ENCODE results near the gene CDC14B.
"Not testable (repeated sequence)": the region's sequence is repeated elsewhere in the genome, so short reads cannot be mapped to it uniquely, and the experiment has no call there.

The CDC14B gene

DNA sequence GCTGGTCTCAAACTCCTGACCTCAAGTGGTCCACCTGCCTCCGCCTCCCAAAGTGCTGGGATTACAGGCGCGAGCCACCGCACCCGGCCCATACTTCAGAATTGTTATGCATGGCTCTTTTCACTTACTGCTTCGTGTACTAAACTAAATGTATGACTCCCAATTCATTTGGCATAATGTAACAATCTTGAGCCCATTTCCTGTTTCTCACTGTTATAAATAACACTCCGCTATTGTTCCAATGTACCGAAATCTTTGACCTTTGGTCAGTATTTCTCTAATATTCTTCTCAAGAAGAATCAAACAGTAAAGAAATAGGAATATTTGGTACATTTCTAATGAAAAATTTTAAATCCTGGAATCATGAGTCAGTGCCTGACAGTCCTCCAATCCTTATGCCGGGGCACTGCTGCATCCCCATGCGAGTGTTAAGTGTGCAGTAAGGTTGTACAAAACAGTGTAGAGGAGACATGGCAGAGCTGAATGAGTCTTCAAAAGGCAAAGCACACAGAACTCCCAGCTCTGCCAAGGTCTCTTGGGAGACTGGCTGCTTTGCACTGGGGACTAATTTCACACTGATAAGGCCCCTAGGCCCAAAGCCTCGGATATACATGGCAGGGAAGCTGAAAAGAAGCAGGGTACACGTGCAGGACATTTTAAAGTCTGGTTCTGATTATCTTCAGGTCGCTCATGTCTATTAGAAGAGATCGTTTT lies 111.3 kb downstream of the CDC14B start:
- Histone ChIP-seq H3K9ac (ENCODE audit: low read depth, low read length) (no peak overlapping the region), H3K4me2 (ENCODE audit: low read length) (no peak overlapping the region), H3K4me1 (ENCODE audit: control insufficient read depth, insufficient read depth, low read length) (no peaks in the 10 kb centered on the region), H3K27me3 (ENCODE audit: control insufficient read depth, insufficient read depth, low read length) (no peaks in the 10 kb centered on the region), H3K9me3 (replicated peaks; ENCODE audit: low read length) (no peaks in the 10 kb centered on the region), H3K36me3 (ENCODE audit: insufficient read depth, low read length) (no peaks in the 10 kb centered on the region), H3K4me3 (ENCODE audit: low read length) (no peak overlapping the region)

DNA sequence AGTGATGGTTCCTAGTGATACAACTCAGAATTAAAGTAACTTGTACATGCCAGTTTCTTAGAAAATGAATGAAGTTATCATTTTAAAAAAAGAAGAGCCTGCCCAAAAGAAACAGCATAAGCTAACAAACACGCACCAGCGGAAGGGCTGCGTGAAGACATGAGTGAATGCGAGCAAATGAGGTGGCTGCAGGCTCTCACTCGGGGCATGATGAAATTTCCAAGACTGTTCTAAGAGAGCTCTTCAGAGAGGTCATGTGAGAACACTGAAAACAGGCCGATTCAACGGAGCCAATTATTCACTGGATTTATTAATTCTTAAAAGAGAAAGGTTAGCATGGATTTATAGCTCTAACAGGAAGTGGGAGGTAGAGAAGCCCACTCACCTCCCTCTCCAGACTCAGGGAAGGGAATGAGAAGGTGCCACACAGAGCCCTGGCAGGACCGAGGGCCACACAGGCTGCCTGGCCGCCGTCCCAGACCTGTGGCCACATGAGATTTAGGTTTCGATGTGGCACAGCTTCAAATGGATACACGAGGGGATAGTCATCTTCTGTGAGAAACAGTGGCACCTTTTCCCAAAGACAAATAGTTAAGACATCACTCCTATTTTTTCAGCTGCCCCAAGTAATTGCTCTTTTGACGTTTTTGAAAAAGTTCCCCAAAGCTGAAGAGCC lies 114.2 kb downstream of the CDC14B start:
- Histone ChIP-seq H3K36me3 (ENCODE audit: insufficient read depth, low read length) (no peaks in the 10 kb centered on the region), H3K4me3 (ENCODE audit: low read length) (no peak overlapping the region), H3K4me1 (ENCODE audit: control insufficient read depth, insufficient read depth, low read length) (no peaks in the 10 kb centered on the region), H3K27me3 (ENCODE audit: control insufficient read depth, insufficient read depth, low read length) (no peaks in the 10 kb centered on the region), H3K9ac (ENCODE audit: low read depth, low read length) (no peak overlapping the region), H3K4me2 (ENCODE audit: low read length) (no peak overlapping the region), H3K9me3 (replicated peaks; ENCODE audit: low read length) (no peaks in the 10 kb centered on the region)

DNA sequence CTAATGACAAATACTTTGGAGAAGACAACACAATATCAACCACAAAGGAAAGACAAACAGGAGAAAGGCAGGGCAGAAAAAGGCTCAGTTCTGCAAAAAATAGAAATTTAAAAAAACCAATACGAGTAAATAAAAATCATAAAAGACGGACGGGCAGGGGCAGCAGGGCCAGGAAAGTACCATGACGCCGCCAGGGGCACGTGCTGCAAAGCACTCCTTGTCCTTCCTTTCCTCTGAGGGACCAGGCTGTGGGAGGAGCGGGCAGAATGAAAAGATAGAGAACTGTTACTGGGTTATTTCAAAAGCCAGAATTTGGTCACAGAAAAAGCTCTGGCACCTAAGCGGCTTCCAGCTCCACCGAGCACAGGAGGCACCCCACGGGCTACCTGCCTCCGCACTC lies 115.7 kb downstream of the CDC14B start:
- H3K4me1 ChIP-seq (ENCODE audit: control insufficient read depth, insufficient read depth, low read length) = no peaks in the 10 kb centered on the region
- H3K4me3 ChIP-seq (ENCODE audit: low read length) = no peak overlapping the region
- H3K27me3 ChIP-seq (ENCODE audit: control insufficient read depth, insufficient read depth, low read length) = no peaks in the 10 kb centered on the region
- no peaks in the 10 kb centered on the region for H3K36me3 ChIP-seq (ENCODE audit: insufficient read depth, low read length)
- H3K9ac ChIP-seq (ENCODE audit: low read depth, low read length) = no peak overlapping the region
- H3K4me2 ChIP-seq (ENCODE audit: low read length) = no peak overlapping the region
- no peaks in the 10 kb centered on the region for H3K9me3 ChIP-seq (replicated peaks; ENCODE audit: low read length)

DNA sequence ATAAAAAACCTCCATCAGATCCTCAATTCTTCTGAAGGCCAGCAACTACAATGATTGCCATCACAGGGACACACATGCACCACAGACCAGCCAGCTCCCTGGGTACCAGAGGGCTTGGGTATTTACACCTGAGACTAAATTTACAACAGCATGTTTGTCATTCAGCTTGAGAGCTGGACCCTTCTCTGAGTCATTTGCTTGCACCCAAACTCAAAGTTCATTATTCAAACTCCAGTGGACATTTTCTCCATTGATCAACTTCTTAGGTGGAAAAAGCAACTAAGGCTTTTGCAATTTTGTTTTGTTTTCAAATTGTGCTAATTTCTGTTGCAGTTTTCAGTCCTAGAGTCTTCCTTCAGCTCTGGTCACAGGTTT lies 116.3 kb downstream of the CDC14B start:
- H3K9me3 ChIP-seq (replicated peaks; ENCODE audit: low read length); H3K27me3 ChIP-seq (ENCODE audit: control insufficient read depth, insufficient read depth, low read length); H3K4me1 ChIP-seq (ENCODE audit: control insufficient read depth, insufficient read depth, low read length); H3K36me3 ChIP-seq (ENCODE audit: insufficient read depth, low read length); H3K4me3 ChIP-seq (ENCODE audit: low read length); H3K9ac ChIP-seq (ENCODE audit: low read depth, low read length); H3K4me2 ChIP-seq (ENCODE audit: low read length): not testable (repeated sequence)

DNA sequence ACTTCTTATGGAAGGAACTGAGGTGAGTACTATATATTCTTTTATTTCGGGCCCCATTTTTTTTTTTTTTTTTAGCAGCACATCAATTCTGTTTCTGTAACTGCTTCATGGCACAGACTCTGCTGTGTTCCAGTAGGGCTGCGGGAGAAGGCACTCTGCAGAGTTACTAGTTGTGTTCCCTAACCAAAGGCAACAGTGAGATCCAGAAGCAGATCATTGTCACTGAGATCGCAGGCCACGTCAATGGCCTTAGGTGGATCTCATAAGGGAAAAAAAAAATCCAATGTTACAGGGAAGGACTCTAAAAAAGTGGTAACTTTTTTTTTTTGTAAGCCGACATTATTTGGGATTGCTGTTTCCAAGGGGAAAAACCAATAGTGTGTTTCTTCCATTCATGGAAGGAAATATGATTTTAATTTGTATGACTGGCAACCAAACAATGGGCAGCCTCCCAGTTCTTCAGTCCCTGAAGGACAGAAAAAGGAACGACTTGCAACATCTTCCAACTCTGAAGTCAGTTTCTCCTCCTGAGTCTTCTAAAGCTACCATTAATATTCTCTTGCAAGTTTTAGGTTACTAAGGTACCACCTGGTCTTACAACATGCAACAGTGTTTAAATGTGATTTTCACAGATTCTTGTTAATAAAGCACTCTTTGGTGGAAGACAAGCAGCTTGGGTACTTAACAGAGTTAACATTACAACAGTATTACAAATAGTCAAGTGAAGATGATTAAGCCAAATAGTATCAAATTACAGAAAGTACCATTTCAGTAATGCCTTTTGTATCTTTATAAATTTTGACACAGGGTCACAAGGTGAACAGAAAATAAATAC lies 116.9 kb downstream of the CDC14B start:
- no peak overlapping the region for H3K4me2 ChIP-seq (ENCODE audit: low read length)
- H3K9me3 ChIP-seq (replicated peaks; ENCODE audit: low read length) = no peaks in the 10 kb centered on the region
- H3K36me3 ChIP-seq (ENCODE audit: insufficient read depth, low read length) = no peaks in the 10 kb centered on the region
- H3K27me3 ChIP-seq (ENCODE audit: control insufficient read depth, insufficient read depth, low read length) = no peaks in the 10 kb centered on the region
- H3K4me3 ChIP-seq (ENCODE audit: low read length) = no peak overlapping the region
- H3K9ac ChIP-seq (ENCODE audit: low read depth, low read length) = no peak overlapping the region
- H3K4me1 ChIP-seq (ENCODE audit: control insufficient read depth, insufficient read depth, low read length) = no peaks in the 10 kb centered on the region

DNA sequence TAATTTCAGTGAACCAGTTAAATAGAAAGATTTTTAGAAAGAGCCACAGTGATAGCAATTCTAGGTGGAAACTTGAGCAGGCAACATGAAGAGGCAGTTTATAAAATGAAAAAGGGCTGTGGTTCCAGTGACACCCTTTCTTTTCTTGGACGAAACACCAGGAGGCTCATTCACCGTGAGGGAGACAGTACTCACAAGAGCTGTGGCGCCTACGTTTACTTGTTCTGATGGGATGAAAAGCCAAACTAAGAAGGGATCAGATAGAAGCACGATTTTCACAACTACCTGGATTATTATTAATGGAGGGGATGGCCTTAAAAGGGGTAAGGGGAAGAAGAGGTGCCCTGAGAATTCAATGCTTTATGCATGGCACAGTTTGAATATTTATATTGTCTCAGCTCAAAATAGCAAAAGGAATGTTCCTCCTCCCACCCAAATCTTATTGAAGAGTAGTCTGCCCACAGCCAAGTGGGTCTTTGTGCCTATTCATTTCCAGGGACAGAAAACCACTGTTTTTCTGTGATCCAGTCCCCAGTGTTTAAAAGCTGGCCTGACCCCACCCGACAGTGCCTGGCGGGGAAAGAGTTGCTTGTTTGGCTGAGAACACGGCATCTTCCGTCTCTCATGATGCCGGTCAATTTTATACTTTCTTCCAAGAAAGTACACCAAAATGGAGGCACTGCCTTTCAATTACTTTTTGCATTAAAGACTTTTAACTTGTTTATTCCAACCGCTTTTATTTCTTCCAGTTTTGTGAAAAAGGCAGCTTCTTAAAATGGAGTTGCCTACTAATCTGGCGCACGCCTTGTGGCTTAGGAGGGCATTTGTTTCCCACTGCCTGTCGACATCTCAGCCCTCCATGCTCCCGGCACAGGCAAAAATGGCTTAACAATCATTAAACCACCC lies 117.8 kb downstream of the CDC14B start:
- Histone ChIP-seq H3K4me1 (ENCODE audit: control insufficient read depth, insufficient read depth, low read length) (no peaks in the 10 kb centered on the region), H3K4me2 (ENCODE audit: low read length) (no peak overlapping the region), H3K27me3 (ENCODE audit: control insufficient read depth, insufficient read depth, low read length) (no peaks in the 10 kb centered on the region), H3K36me3 (ENCODE audit: insufficient read depth, low read length) (no peaks in the 10 kb centered on the region), H3K4me3 (ENCODE audit: low read length) (no peak overlapping the region), H3K9me3 (replicated peaks; ENCODE audit: low read length) (no peaks in the 10 kb centered on the region), H3K9ac (ENCODE audit: low read depth, low read length) (no peak overlapping the region)

DNA sequence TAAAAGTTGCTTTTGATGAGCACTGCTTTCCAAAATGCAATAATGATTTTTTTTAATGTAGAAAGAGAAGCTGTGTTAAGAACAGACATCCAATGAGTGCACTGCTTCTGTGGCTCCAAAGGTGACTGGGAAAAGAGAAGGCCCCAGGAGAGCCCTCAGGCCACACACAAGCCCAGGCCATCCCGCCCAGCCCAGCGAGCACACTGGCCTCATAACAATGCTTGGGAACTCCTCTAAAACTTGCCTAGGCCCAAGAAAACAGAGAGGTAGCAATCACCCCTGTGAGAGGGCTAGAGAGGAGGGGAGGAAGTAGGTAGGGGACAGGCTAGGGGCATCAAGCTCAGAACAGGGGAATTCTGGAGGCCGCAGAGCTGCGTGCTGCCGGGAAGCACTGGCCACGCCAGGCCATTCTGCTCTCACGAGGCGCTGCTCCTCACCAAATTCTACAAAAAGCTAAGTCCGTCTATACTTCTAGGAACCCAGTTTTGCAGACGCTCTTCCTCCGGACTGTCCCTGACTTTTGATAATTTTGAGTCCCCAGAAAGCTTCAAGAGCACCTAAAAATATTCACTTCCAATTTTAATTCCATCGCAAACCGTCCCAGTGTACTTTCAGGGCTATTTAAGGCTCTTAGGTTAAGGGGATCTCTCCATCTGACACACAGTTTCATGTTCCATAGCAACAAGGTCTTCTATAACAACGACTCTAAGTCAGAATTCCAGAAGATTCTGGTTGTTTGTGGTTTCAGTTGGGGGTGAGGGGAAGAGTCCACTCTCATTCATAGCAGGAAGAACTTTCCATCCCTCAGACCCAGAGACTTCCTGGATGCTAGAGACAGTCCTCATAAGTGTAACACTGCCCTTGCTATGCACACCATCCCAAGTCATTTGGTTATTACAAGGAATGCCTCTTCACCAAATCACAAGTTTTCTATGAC lies 118.7 kb downstream of the CDC14B start:
- Histone ChIP-seq H3K4me2 (ENCODE audit: low read length) (no peak overlapping the region), H3K9ac (ENCODE audit: low read depth, low read length) (no peak overlapping the region), H3K9me3 (replicated peaks; ENCODE audit: low read length) (no peaks in the 10 kb centered on the region), H3K4me3 (ENCODE audit: low read length) (no peak overlapping the region), H3K27me3 (ENCODE audit: control insufficient read depth, insufficient read depth, low read length) (no peaks in the 10 kb centered on the region), H3K4me1 (ENCODE audit: control insufficient read depth, insufficient read depth, low read length) (no peaks in the 10 kb centered on the region), H3K36me3 (ENCODE audit: insufficient read depth, low read length) (peaks cover 2% of the 10 kb centered on the region)

DNA sequence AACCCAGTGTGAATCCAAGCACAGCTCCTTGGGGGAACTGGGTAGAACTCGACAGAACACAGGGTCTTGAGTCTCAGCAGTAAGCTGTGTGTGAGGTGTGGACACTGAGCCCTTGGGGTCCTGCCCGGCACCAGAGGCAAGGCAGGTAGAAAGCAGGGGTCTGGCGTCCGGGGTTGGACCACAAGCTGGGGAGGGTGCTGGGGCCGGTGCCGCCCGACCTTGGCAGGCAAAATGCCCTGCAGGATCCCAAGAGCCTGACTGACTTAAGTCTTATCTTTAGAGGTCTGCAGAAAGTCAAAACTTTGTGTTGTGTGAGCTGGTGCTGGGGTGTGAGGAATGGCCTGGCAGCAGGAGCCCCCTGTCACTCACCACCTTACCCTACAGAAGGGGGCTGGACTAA lies 120.4 kb downstream of the CDC14B start:
- H3K9me3 ChIP-seq (replicated peaks; ENCODE audit: low read length) = no peaks in the 10 kb centered on the region
- no peaks in the 10 kb centered on the region for H3K27me3 ChIP-seq (ENCODE audit: control insufficient read depth, insufficient read depth, low read length)
- no peak overlapping the region for H3K9ac ChIP-seq (ENCODE audit: low read depth, low read length)
- peaks cover 2% of the 10 kb centered on the region for H3K36me3 ChIP-seq (ENCODE audit: insufficient read depth, low read length)
- H3K4me1 ChIP-seq (ENCODE audit: control insufficient read depth, insufficient read depth, low read length) = no peaks in the 10 kb centered on the region
- no peak overlapping the region for H3K4me3 ChIP-seq (ENCODE audit: low read length)
- no peak overlapping the region for H3K4me2 ChIP-seq (ENCODE audit: low read length)

DNA sequence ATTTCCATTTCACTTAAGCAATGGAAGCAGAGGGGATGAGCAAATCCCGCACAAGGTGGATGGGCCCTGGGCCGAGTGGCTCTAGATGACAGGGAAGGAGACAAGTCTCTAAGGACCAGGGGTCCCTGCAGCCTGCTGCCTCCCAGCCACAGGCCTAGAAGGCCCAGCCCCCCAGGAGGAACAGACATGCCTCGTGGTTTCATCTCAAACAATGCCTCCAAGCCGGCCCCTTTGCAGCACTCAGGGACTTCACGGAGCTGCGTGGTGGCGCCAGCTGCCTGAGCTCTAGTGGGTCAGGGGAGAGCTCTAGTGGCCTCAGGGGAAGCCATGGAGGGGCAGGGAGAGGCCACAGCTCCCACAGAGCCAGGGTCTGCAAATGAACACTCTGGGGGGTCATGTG lies 120.8 kb downstream of the CDC14B start:
- H3K9me3 ChIP-seq (replicated peaks; ENCODE audit: low read length) = no peaks in the 10 kb centered on the region
- H3K36me3 ChIP-seq (ENCODE audit: insufficient read depth, low read length) = peaks cover 2% of the 10 kb centered on the region
- H3K4me2 ChIP-seq (ENCODE audit: low read length) = no peak overlapping the region
- no peak overlapping the region for H3K9ac ChIP-seq (ENCODE audit: low read depth, low read length)
- H3K27me3 ChIP-seq (ENCODE audit: control insufficient read depth, insufficient read depth, low read length) = no peaks in the 10 kb centered on the region
- no peak overlapping the region for H3K4me3 ChIP-seq (ENCODE audit: low read length)
- no peaks in the 10 kb centered on the region for H3K4me1 ChIP-seq (ENCODE audit: control insufficient read depth, insufficient read depth, low read length)

DNA sequence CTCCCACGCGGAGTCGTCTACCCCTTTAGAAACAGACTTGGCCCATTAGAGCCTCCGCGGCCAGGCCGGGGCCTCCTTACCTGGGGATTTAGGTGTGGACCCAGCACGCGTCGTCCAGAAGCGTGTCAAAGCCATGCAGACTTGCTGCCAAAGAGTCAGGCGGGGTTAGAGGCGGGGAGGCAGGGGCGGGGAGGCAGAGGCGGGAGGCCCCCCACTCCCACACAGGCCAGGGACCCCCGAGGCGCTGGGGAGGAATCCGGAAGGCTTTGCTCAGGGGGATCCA lies 122.6 kb downstream of the CDC14B start:
- H3K27me3 ChIP-seq (ENCODE audit: control insufficient read depth, insufficient read depth, low read length) = no peaks in the 10 kb centered on the region
- no peak overlapping the region for H3K9ac ChIP-seq (ENCODE audit: low read depth, low read length)
- no peak overlapping the region for H3K4me2 ChIP-seq (ENCODE audit: low read length)
- peaks cover 6% of the 10 kb centered on the region for H3K36me3 ChIP-seq (ENCODE audit: insufficient read depth, low read length)
- no peaks in the 10 kb centered on the region for H3K4me1 ChIP-seq (ENCODE audit: control insufficient read depth, insufficient read depth, low read length)
- H3K4me3 ChIP-seq (ENCODE audit: low read length) = no peak overlapping the region
- no peaks in the 10 kb centered on the region for H3K9me3 ChIP-seq (replicated peaks; ENCODE audit: low read length)
